AG10803 (cell line): Measurements from ENCODE around the gene NT5C2.
"Not testable (repeated sequence)": the region's sequence is repeated elsewhere in the genome, so short reads cannot be mapped to it uniquely, and the experiment has no call there.

ENCODE experiments used
- DNase-seq: peaks from one replicate; pipeline ENCODE4 v3.0.0; 2010; ENCODE audit warnings: low read depth
- H3K4me3 ChIP-seq: 2 replicates; pipeline ENCODE4 v1.5.1; 2011; ENCODE audit warnings: mild to moderate bottlenecking, low read length, control low read depth
- TF ChIP-seq, protein P1 (sequence below): conservative IDR thresholded peaks from 2 replicates; pipeline ENCODE4 v1.5.1; 2011; ENCODE audit warnings: mild to moderate bottlenecking, low read length, control low read depth, inconsistent platforms

NT5C2 gene

DNA sequence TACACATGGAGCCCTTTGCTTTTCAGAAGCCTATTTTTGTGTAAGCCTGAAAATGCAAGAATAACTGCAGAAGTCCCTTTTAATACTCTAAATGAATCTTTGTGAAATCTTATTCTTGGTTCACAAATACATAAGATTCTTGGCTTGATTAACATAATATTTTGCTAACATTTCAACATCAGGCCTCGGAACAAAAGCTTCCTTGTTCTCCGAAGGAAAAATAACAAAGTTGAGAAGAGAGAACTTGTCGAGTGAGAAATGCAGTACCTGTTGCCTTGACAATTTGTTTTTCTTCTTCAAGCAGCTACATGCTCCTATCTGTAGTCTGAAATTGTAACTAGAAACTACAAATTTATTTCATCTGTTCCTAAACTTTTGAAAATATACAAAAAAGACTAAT is 8.5 kb downstream of the NT5C2 start:
- DNase-seq, result no peak
- TF ChIP-seq, protein P1, sequence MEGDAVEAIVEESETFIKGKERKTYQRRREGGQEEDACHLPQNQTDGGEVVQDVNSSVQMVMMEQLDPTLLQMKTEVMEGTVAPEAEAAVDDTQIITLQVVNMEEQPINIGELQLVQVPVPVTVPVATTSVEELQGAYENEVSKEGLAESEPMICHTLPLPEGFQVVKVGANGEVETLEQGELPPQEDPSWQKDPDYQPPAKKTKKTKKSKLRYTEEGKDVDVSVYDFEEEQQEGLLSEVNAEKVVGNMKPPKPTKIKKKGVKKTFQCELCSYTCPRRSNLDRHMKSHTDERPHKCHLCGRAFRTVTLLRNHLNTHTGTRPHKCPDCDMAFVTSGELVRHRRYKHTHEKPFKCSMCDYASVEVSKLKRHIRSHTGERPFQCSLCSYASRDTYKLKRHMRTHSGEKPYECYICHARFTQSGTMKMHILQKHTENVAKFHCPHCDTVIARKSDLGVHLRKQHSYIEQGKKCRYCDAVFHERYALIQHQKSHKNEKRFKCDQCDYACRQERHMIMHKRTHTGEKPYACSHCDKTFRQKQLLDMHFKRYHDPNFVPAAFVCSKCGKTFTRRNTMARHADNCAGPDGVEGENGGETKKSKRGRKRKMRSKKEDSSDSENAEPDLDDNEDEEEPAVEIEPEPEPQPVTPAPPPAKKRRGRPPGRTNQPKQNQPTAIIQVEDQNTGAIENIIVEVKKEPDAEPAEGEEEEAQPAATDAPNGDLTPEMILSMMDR, result no peak
- no peak overlapping the region for H3K4me3 ChIP-seq

GRCh38 chr10:103183991-103184451 is 9.1 kb downstream of the NT5C2 start:
- not testable (repeated sequence) for H3K4me3 ChIP-seq, DNase-seq

DNA sequence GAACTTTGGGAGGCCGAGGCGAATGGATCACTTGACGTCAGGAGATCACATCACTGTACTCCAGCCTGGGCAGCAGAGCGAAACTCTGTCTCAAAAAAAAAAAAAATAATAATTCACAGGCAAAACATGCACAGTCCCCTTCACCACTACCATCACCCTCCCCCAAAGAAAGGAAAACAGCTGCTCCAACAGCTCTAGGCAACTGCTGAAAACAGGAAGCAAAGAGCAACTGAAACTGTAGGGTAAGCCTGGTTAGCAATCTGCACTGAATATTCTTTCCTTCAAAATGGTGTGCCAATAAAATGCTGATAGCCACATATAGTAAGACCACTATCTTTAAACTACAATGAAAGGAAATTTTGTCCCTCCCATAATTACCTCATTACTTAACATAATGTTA is 11.8 kb downstream of the NT5C2 start:
- DNase-seq, result no peak

GRCh38 chr10:103180491-103180890 is 12.6 kb downstream of the NT5C2 start:
- DNase-seq, result no peak
- no peak overlapping the region for H3K4me3 ChIP-seq
- TF ChIP-seq, protein P1, result no peak

More for the DNA sequence above, 11.8 kb downstream of the NT5C2 start:
- TF ChIP-seq, protein P1, result no peak
- no peak overlapping the region for H3K4me3 ChIP-seq

DNA sequence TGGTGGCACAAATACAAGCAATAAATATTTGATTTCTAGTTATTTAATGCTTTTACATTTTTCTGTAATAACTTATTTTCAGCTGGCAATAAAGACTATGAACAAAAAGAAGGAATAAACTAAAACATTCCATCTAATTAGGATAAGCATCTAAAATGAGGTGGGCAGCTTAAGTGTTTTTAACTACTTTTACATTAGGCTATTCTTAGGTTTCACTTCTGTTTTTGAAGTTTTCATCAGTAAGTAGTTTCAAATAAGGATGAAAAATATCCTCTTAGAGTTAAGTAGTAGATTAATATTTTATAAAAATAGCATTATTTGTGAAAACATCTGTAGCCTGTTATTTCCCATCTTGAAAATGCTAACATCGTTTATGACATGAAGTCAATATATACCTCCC is 15.9 kb downstream of the NT5C2 start:
- DNase-seq, result no peak
- TF ChIP-seq, protein P1, result no peak
- no peak overlapping the region for H3K4me3 ChIP-seq

- no peak for DNase-seq
These were observed 17.3 kb downstream of the NT5C2 start for GRCh38 chr10:103175580-103176285.

GRCh38 chr10:103174324-103174723 is 18.7 kb downstream of the NT5C2 start:
- H3K4me3 ChIP-seq, DNase-seq: not testable (repeated sequence)

More at GRCh38 chr10:103175580-103176285, 17.3 kb downstream of the NT5C2 start:
- H3K4me3 ChIP-seq, result no peak overlapping the region
- TF ChIP-seq, protein P1, result no peak

- no peak overlapping the region for H3K4me3 ChIP-seq
- TF ChIP-seq, protein P1, result no peak
- no peak for DNase-seq
These were observed 21.8 kb downstream of the NT5C2 start for GRCh38 chr10:103171278-103171677.
